GM19043 (cell line): ENCODE results near the gene MBOAT1.

ENCODE experiments used
- ATAC-seq: cut with Tn5 transposase; IDR thresholded peaks from one replicate; pipeline ENCODE4 v1.9.1; 2021; ENCODE audit warnings: low read depth; ENCODE audit not compliant: unreplicated experiment

The MBOAT1 gene

GRCh38 chr6:20058121-20058905, 154.0 kb downstream of the MBOAT1 start:
- ATAC-seq: no peak

DNA sequence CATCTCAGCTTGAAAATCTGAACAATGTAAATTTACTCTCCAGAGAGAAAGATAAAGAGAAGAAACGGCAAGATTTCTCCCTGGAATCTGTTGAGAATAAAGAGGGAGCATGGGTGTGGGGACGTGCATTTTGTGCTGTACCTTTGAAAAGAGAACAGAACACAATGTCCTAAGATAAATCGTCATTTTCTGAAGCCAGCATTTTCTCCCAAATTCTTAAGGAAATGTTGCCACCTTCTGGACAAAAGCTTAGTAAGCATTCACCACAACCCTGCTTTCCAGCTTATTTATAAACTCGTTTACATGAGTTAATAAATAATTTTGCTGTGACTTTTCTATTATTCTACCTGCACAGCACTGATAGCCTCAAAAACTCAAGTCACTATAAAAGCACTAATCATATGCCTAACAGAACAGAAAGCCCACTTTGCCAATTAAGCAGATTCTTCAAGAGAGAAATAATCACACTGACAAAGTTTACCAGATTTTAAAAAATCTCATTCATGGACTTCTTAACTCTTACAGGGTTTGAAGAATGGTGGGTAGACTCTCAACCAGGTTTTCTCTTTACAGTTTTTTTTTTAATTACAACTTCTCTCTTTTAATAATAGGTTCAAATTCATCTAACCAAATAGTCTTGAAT, 155.8 kb downstream of the MBOAT1 start:
- peak; percentile 71 for ATAC-seq

DNA sequence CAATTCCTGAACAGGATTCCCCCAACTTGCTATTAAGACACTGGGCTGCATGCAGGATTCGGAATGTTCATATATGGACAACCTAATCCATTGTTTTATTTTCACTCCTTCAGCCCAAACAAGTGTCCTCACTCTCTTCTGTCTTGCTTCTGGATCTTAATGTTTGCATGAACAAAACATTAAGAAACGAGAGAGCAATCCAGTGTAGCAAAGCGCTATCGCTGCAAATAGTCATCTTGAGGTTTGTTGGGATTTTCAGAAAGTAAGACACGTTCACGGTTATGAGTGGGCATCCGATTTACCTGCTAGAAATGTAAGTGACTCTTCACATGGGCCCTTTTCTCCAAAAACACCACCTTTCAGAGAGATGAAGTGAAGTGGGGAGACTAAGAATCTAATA, 156.4 kb downstream of the MBOAT1 start:
- ATAC-seq: no peak
